IMR-90 (cell line): ENCODE data around the gene SYDE2. TPM values are rescaled to one million over a fixed set of nuclear protein-coding genes. Genes with fewer than 3 reads are reported as not detected.

Experiments
- ATAC-seq: fragments of 200-7000 bp; cut with Tn5 transposase; 2 replicates; pipeline ENCODE4 v1.9.1; 2020; ENCODE audit warnings: low read depth, mild to moderate bottlenecking, moderate library complexity
- BruUV-seq: library from RNA; stranded (reverse); fragments of 400-500 nt; replicated peaks from 2 replicates; lab custom pipeline; 2021; lab: Mats Ljungman, UMichigan
- CTCF ChIA-PET: fragments of 300-600 bp; formaldehyde crosslinking; extraction: SDS; loops from one replicate; lab custom pipeline; 2021; ENCODE audit warnings: antibody characterized with exemption; lab: Yijun Ruan, JAX
- POLR2A ChIA-PET: fragments of 300-600 bp; sonication (Branson Sonifier 250); formaldehyde crosslinking; loops from one replicate; lab custom pipeline; 2022; ENCODE audit warnings: antibody characterized with exemption; ENCODE audit not compliant: unreplicated experiment; lab: Charles Lee
- DNase-seq: peaks from one replicate; pipeline ENCODE4 v3.0.0; 2013
- H2AFZ ChIP-seq: replicated peaks from 2 replicates; pipeline ENCODE3; 2013; ENCODE audit warnings: low read length, mild to moderate bottlenecking; ENCODE audit not compliant: poor library complexity
- H2AK5ac ChIP-seq: 2 replicates; pipeline ENCODE4 v1.6.1; 2013; ENCODE audit warnings: low read depth, low read length, inconsistent platforms
- H2AK9ac ChIP-seq: replicated peaks from 2 replicates; pipeline ENCODE3; 2013; ENCODE audit warnings: mild to moderate bottlenecking, low read depth, low read length, moderate library complexity; ENCODE audit not compliant: poor library complexity
- H2BK120ac ChIP-seq: 2 replicates; pipeline ENCODE4 v1.6.1; 2013; ENCODE audit warnings: low read depth, low read length, inconsistent platforms
- H2BK15ac ChIP-seq: 3 replicates; pipeline ENCODE4 v1.6.1; 2013; ENCODE audit warnings: low read depth, low read length, inconsistent platforms
- H2BK20ac ChIP-seq: 2 replicates; pipeline ENCODE4 v1.6.1; 2013; ENCODE audit warnings: low read depth, mild to moderate bottlenecking, inconsistent platforms, low read length, moderate library complexity
- H2BK5ac ChIP-seq: 2 replicates; pipeline ENCODE4 v1.6.1; 2013; ENCODE audit warnings: mild to moderate bottlenecking, low read depth, low read length, inconsistent platforms; ENCODE audit not compliant: poor library complexity, severe bottlenecking
- H3K14ac ChIP-seq: replicated peaks from 2 replicates; pipeline ENCODE4 v1.6.1; 2013; ENCODE audit warnings: low read depth, low read length, inconsistent platforms
- H3K18ac ChIP-seq: 2 replicates; pipeline ENCODE4 v1.6.1; 2013; ENCODE audit warnings: low read depth, low read length, control low read depth
- H3K23ac ChIP-seq: 2 replicates; pipeline ENCODE4 v1.6.1; 2013; ENCODE audit warnings: low read depth, low read length, inconsistent platforms
- H3K27ac ChIP-seq: 2 replicates; pipeline ENCODE4 v1.5.1; 2013; ENCODE audit warnings: mild to moderate bottlenecking, control low read depth, low read length; ENCODE audit not compliant: insufficient read depth
- H3K27me3 ChIP-seq: 2 replicates; pipeline ENCODE4 v1.6.1; 2013; ENCODE audit warnings: low read length; ENCODE audit not compliant: control insufficient read depth, insufficient read depth
- H3K36me3 ChIP-seq: 2 replicates; pipeline ENCODE4 v1.6.1; 2013; ENCODE audit warnings: low read length, mixed read lengths; ENCODE audit not compliant: control insufficient read depth, insufficient read depth
- H3K4ac ChIP-seq: 2 replicates; pipeline ENCODE4 v1.6.1; 2013; ENCODE audit warnings: low read depth, low read length, inconsistent platforms
- H3K4me1 ChIP-seq: 2 replicates; pipeline ENCODE4 v1.6.1; 2013; ENCODE audit warnings: low read length, mixed read lengths; ENCODE audit not compliant: control insufficient read depth, insufficient read depth
- H3K4me2 ChIP-seq: 2 replicates; pipeline ENCODE4 v1.6.1; 2013; ENCODE audit warnings: low read depth, mild to moderate bottlenecking, control low read depth, low read length, moderate library complexity
- H3K4me3 ChIP-seq: 2 replicates; pipeline ENCODE4 v1.5.1; 2013; ENCODE audit warnings: low read depth, mild to moderate bottlenecking, control low read depth, low read length, moderate library complexity; ENCODE audit not compliant: insufficient read depth
- H3K56ac ChIP-seq: 2 replicates; pipeline ENCODE4 v1.6.1; 2013; ENCODE audit warnings: low read length, inconsistent platforms; ENCODE audit not compliant: insufficient read depth; ENCODE audit errors: extremely low read depth
- H3K79me1 ChIP-seq, 2 experiments: 2 replicates each; pipeline ENCODE4 v1.6.1; 2013; ENCODE audit warnings: low read length in 2 of 2, inconsistent platforms in 1 of 2, low read depth in 1 of 2
- H3K9ac ChIP-seq: 2 replicates; pipeline ENCODE4 v1.6.1; 2013; ENCODE audit warnings: low read depth, low read length, control low read depth
- H3K9me1 ChIP-seq: 2 replicates; pipeline ENCODE4 v1.6.1; 2013; ENCODE audit warnings: low read length, inconsistent platforms; ENCODE audit not compliant: insufficient read depth
- H3K9me3 ChIP-seq: 2 replicates; pipeline ENCODE4 v1.6.1; 2013; ENCODE audit warnings: low read length; ENCODE audit not compliant: control insufficient read depth, insufficient read depth
- H4K20me1 ChIP-seq: 2 replicates; pipeline ENCODE4 v1.6.1; 2013; ENCODE audit warnings: low read length, inconsistent platforms; ENCODE audit not compliant: insufficient read depth
- H4K5ac ChIP-seq: 2 replicates; pipeline ENCODE4 v1.6.1; 2013; ENCODE audit warnings: mild to moderate bottlenecking, low read depth, low read length, control low read depth
- H4K8ac ChIP-seq, 2 experiments: 2 replicates each; pipeline ENCODE4 v1.6.1; 2013; ENCODE audit warnings: low read depth in 2 of 2, low read length in 2 of 2, control low read depth in 1 of 2, inconsistent platforms in 1 of 2
- H4K91ac ChIP-seq: 2 replicates; pipeline ENCODE4 v1.6.1; 2013; ENCODE audit warnings: low read depth, low read length, inconsistent platforms; ENCODE audit not compliant: insufficient read depth
- MAFK ChIP-seq: IDR thresholded peaks from 2 replicates; pipeline ENCODE4 v1.6.1; 2012; ENCODE audit warnings: low read depth, low read length, improper control_type of control experiment
- dilution Hi-C: fragments of 300-500 bp; cut with HindIII; formaldehyde crosslinking; loops from one replicate; pipeline ENCODE4 v1.14.3; 2018; ENCODE audit warnings: low sequenced_read_pairs; ENCODE audit not compliant: unreplicated experiment
- in situ Hi-C: fragments of 300-500 bp; cut with MboI; formaldehyde crosslinking; loops from 3 replicates; pipeline ENCODE4 v1.14.3; 2019; ENCODE audit warnings: low sequenced_read_pairs, inconsistent platforms, mixed read lengths
- intact Hi-C: fragments of 100-400 bp; cut with micrococcal nuclease; formaldehyde crosslinking; loops from 2 replicates; pipeline ENCODE4 v1.10.0; 2022
- polyA plus RNA-seq, 3 experiments: library from polyadenylated mRNA; depleted of rRNA; stranded (reverse); fragments of >200 nt; gene quantifications; 2 replicates each; pipeline ENCODE4 v1.2.3, GENCODE V29; 2012; ENCODE audit warnings: low replicate concordance in 1 of 3
- total RNA-seq: library from RNA; depleted of rRNA; stranded (reverse); fragments of >200 nt; gene quantifications from 2 replicates; pipeline ENCODE4 v1.2.3, GENCODE V29; 2012

Gene SYDE2
- total and polyA plus RNA-seq, 2 of the 4 experiments (the other 2 are of a cell fraction), result 1.8 to 10.0 TPM

DNA sequence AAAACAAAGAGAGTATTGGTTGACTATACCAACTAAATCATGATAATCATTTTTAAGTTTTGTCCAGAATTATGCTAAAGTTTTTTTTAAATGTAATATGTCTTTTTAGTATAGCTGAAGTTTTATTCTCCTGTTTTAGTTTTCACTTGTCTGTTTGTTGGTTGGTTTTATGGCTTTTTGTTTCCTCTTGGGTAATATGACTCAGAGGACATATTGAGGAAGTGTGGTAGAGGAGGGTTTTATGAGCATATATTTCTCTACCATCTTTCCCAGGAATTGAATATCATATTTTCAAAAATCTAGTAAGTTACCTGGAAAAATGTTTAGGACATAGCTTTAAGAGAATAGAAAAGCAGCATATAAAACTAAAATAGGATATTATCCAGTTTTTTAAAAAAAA lies 84.0 kb downstream of the SYDE2 start:
- Histone ChIP-seq H3K56ac (no peak overlapping the region), H3K27ac (no peak overlapping the region), H2BK15ac (no peak overlapping the region), H3K4ac (no peak overlapping the region), H3K18ac (no peak overlapping the region), H3K27me3 (no peaks in the 10 kb centered on the region), H2BK20ac (no peak overlapping the region), H2BK5ac (no peak overlapping the region), H2AK5ac (no peak overlapping the region), H3K14ac (no peak overlapping the region), H2AFZ (no peak overlapping the region), H4K91ac (no peak overlapping the region), H3K9ac (no peak overlapping the region), H4K5ac (no peak overlapping the region), H4K20me1 (no peaks in the 10 kb centered on the region), H2BK120ac (no peak overlapping the region), H4K8ac (no peak overlapping the region), H3K4me3 (no peak overlapping the region), H3K79me1 (no peaks in the 10 kb centered on the region), H3K23ac (no peak overlapping the region), H3K9me3 (no peaks in the 10 kb centered on the region), H3K36me3 (no peaks in the 10 kb centered on the region), H3K4me1 (peaks cover 4% of the 10 kb centered on the region), H3K9me1 (no peaks in the 10 kb centered on the region), H3K4me2 (no peak overlapping the region), H2AK9ac (no peak overlapping the region)
- intact Hi-C loops, result no loop called here
- DNase-seq (no peak), ATAC-seq (no peak)
- dilution Hi-C loops, result no loop called here
- BruUV-seq, result no TSS peak
- ChIA-PET CTCF (interaction anchor here (1.2 kb wide), 1 partner anchor 55 kb away, joined by 3 read pairs; a partner anchor contains a TSS), POLR2A (no interaction called here)
- no peak for TF ChIP-seq MAFK
- in situ Hi-C loops, result no loop called here
